B cell (primary cell): ENCODE data around the gene SHC3. TPM values are rescaled to one million over a fixed set of nuclear protein-coding genes. Genes with fewer than 3 reads are reported as not detected.

Experiments
- ATAC-seq: fragments of 200-7000 bp; cut with Tn5 transposase; one replicate; pipeline ENCODE4 v1.10.0; 2021; ENCODE audit warnings: low read depth, mild to moderate bottlenecking, moderate number of reproducible peaks, moderate library complexity
- CTCF ChIA-PET: fragments of 350-600 bp; sonication (Branson Sonifier 250); formaldehyde crosslinking; loops from one replicate; lab custom pipeline; 2021; ENCODE audit warnings: antibody characterized with exemption, inconsistent platforms; lab: Charles Lee
- POLR2A ChIA-PET: fragments of 350-600 bp; sonication (Branson Sonifier 250); formaldehyde crosslinking; loops from one replicate; lab custom pipeline; 2021; ENCODE audit warnings: antibody characterized with exemption; lab: Charles Lee
- DNase-seq: peaks from one replicate; pipeline ENCODE4 v3.0.0; 2013
- H2AFZ ChIP-seq: 2 replicates; pipeline ENCODE4 v1.6.1; 2012; ENCODE audit warnings: mild to moderate bottlenecking, low read depth, low read length; ENCODE audit not compliant: insufficient read depth, poor library complexity, severe bottlenecking
- H3K27ac ChIP-seq, 2 donors: 1 replicate in 1 of 2; 2 replicates in 1 of 2; pipeline ENCODE4 v1.5.1; 2012 to 2013; ENCODE audit warnings: low read length in 2 of 2, mild to moderate bottlenecking in 2 of 2, moderate library complexity in 1 of 2
- H3K27me3 ChIP-seq, 4 experiments: fragments of 200-600 bp in 1 of 4; sonication (generic) in 1 of 4; replicated peaks in 1 of 4; 1 replicate in 2 of 4; 2 replicates in 2 of 4; pipeline versions ENCODE4 v1.6.1 to v1.7.0; 2013 to 2016; ENCODE audit warnings: low read length in 3 of 4, mild to moderate bottlenecking in 2 of 4, mixed read lengths in 1 of 4, moderate library complexity in 1 of 4; ENCODE audit not compliant: insufficient read depth in 4 of 4, control insufficient read depth in 3 of 4; ENCODE audit errors: control extremely low read depth in 1 of 4
- H3K36me3 ChIP-seq, 2 experiments: replicated peaks in 1 of 2; 1 replicate in 1 of 2; 2 replicates in 1 of 2; pipeline versions ENCODE4 v1.6.1 to v1.7.1; 2013; ENCODE audit warnings: low read length in 1 of 2; ENCODE audit not compliant: insufficient read depth in 2 of 2, control insufficient read depth in 1 of 2; ENCODE audit errors: control extremely low read depth in 1 of 2, extremely low read depth in 1 of 2
- H3K4me1 ChIP-seq, 2 donors: fragments of 200-600 bp in 1 of 2; sonication (generic) in 1 of 2; 1 replicate in 1 of 2; 2 replicates in 1 of 2; pipeline versions ENCODE4 v1.5.1 to v1.6.1; 2013 to 2017; ENCODE audit warnings: low read length in 2 of 2; ENCODE audit not compliant: control insufficient read depth in 2 of 2, insufficient read depth in 2 of 2
- H3K4me2 ChIP-seq: replicated peaks from 2 replicates; pipeline ENCODE3; 2012; ENCODE audit warnings: mild to moderate bottlenecking, low read depth, low read length; ENCODE audit not compliant: poor library complexity, severe bottlenecking
- H3K4me3 ChIP-seq, 5 experiments: fragments of 200-600 bp in 1 of 5; sonication (generic) in 1 of 5; 1 replicate in 3 of 5; 2 replicates in 2 of 5; pipeline versions ENCODE4 v1.5.1 to v1.7.0; 2011 to 2016; ENCODE audit warnings: low read length in 4 of 5, mild to moderate bottlenecking in 4 of 5, low read depth in 2 of 5, control low read depth in 1 of 5, moderate library complexity in 1 of 5; ENCODE audit not compliant: insufficient read depth in 1 of 5; ENCODE audit errors: control extremely low read depth in 1 of 5, extremely low read depth in 1 of 5
- H3K79me2 ChIP-seq: fragments of 200-600 bp; sonication (generic); one replicate; pipeline ENCODE4 v1.6.0; 2016; ENCODE audit warnings: low read length; ENCODE audit not compliant: control insufficient read depth, insufficient read depth
- H3K9ac ChIP-seq: fragments of 200-600 bp; sonication (generic); 2 replicates; pipeline ENCODE4 v1.6.1; 2017; ENCODE audit warnings: mild to moderate bottlenecking, low read length, moderate library complexity
- H3K9me3 ChIP-seq, 3 donors: one replicate each; pipeline versions ENCODE4 v1.6.1 to v1.7.1; 2013; ENCODE audit warnings: low read length in 2 of 3; ENCODE audit not compliant: control insufficient read depth in 2 of 3, insufficient read depth in 1 of 3; ENCODE audit errors: control extremely low read depth in 1 of 3
- H4K20me1 ChIP-seq: 2 replicates; pipeline ENCODE4 v1.6.0; 2012; ENCODE audit warnings: mild to moderate bottlenecking, low read length; ENCODE audit not compliant: insufficient read depth, control insufficient read depth, poor library complexity, severe bottlenecking
- H3K27ac Mint-ChIP-seq: one replicate; pipeline ENCODE4 v1.8.0; 2021; ENCODE audit warnings: mixed read lengths
- H3K27me3 Mint-ChIP-seq: one replicate; pipeline ENCODE4 v1.8.0; 2021; ENCODE audit warnings: mixed read lengths
- H3K4me1 Mint-ChIP-seq: one replicate; pipeline ENCODE4 v1.8.0; 2021; ENCODE audit warnings: mixed read lengths
- H3K4me3 Mint-ChIP-seq: one replicate; pipeline ENCODE4 v1.8.0; 2021; ENCODE audit warnings: mixed read lengths
- H3K9me3 Mint-ChIP-seq: one replicate; pipeline ENCODE4 v1.8.0; 2022; ENCODE audit warnings: mixed read lengths; ENCODE audit not compliant: insufficient read depth
- EZH2 ChIP-seq: IDR thresholded peaks from 2 replicates; pipeline ENCODE4 v1.6.1; 2012; ENCODE audit warnings: borderline replicate concordance, low read depth, mild to moderate bottlenecking, moderate library complexity, low read length; ENCODE audit not compliant: insufficient read depth, poor library complexity, severe bottlenecking
- WGBS: methylation state at CpG from one replicate; pipeline ENCODE4 v1.1.5; 2013; ENCODE audit warnings: missing lambda C conversion rate; ENCODE audit not compliant: insufficient coverage; 5-methylcytosine and 5-hydroxymethylcytosine counted together
- intact Hi-C: fragments of 100-400 bp; cut with micrococcal nuclease; formaldehyde crosslinking; loops from one replicate; pipeline ENCODE4 v1.10.0; 2022
- polyA plus RNA-seq: library from polyadenylated mRNA; depleted of rRNA; stranded (reverse); fragments of >200 nt; gene quantifications from 2 replicates; pipeline ENCODE4 v1.2.3, GENCODE V29; 2012
- total RNA-seq, 2 donors: library from RNA; stranded (reverse); fragments of 120-200 nt in 1 of 2; gene quantifications; 1 replicate in 1 of 2; 2 replicates in 1 of 2; pipeline versions ENCODE4 v1.2.3 to v1.2.4, GENCODE V29; 2013 to 2022
- TF ChIP-seq, protein P1 (sequence below): fragments of 200-600 bp; IDR thresholded peaks from one replicate; pipeline ENCODE4 v1.8.0; 2022; ENCODE audit warnings: antibody characterized with exemption, mild to moderate bottlenecking

Gene SHC3
- total and polyA plus RNA-seq, 2 donors (not counting 1 experiment from before 2014, with no cell fraction given) = 0.03 TPM; not detected in 1

- H4K20me1 ChIP-seq = no peaks in the 10 kb centered on the region
- no peak overlapping the region for H3K4me2 ChIP-seq
- no peak overlapping the region for H3K4me3 Mint-ChIP-seq
- H3K36me3 ChIP-seq = no peaks in the 10 kb centered on the region
- H3K4me1 ChIP-seq = no peaks in the 10 kb centered on the region
- H3K27me3 Mint-ChIP-seq = peaks cover 14% of the 10 kb centered on the region
- no peak overlapping the region for H3K4me3 ChIP-seq
- ChIA-PET POLR2A (no interaction called here), CTCF (no interaction called here)
- H3K4me1 Mint-ChIP-seq = no peaks in the 10 kb centered on the region
- no peaks in the 10 kb centered on the region for H3K9me3 Mint-ChIP-seq
- H3K27me3 ChIP-seq = no peaks in the 10 kb centered on the region
- no peak overlapping the region for H3K9ac ChIP-seq
- H3K27ac ChIP-seq = no peak overlapping the region
- no peak for DNase-seq
- intact Hi-C loops = no loop called here
- H2AFZ ChIP-seq = no peak overlapping the region
- 93% methylated on average over 6 of the region's 8 CpGs for WGBS
- no peak for ATAC-seq
- no peaks in the 10 kb centered on the region for H3K79me2 ChIP-seq
- no peak for TF ChIP-seq EZH2
- TF ChIP-seq, protein P1, sequence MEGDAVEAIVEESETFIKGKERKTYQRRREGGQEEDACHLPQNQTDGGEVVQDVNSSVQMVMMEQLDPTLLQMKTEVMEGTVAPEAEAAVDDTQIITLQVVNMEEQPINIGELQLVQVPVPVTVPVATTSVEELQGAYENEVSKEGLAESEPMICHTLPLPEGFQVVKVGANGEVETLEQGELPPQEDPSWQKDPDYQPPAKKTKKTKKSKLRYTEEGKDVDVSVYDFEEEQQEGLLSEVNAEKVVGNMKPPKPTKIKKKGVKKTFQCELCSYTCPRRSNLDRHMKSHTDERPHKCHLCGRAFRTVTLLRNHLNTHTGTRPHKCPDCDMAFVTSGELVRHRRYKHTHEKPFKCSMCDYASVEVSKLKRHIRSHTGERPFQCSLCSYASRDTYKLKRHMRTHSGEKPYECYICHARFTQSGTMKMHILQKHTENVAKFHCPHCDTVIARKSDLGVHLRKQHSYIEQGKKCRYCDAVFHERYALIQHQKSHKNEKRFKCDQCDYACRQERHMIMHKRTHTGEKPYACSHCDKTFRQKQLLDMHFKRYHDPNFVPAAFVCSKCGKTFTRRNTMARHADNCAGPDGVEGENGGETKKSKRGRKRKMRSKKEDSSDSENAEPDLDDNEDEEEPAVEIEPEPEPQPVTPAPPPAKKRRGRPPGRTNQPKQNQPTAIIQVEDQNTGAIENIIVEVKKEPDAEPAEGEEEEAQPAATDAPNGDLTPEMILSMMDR = no peak
- no peak overlapping the region for H3K27ac Mint-ChIP-seq
- no peaks in the 10 kb centered on the region for H3K9me3 ChIP-seq
Measured at GRCh38 chr9:88965473-88965872, 213.1 kb downstream of the SHC3 start.

DNA sequence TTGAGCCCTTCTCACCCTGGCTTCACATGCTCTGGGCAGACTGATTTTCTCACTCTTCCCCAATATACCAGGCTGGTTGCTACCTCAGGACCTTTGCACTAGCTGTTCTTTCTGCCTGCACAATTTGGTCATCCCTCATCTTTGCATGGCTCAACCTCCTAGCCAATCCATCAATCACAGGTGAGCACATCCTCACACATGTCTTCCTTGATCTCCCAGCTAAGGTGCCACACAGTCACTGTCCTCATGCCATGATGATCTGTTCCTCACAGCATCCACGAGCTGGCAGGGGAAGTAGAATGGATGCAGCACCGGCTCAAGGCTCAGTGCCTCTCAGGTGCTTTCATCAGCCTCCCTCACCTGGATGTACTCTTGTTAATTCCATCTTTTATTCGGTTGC lies 218.0 kb downstream of the SHC3 start:
- TF ChIP-seq EZH2 = no peak
- TF ChIP-seq, protein P1 = no peak
- POLR2A ChIA-PET = no interaction called here
- H3K4me1 Mint-ChIP-seq = no peaks in the 10 kb centered on the region
- no peaks in the 10 kb centered on the region for H3K4me1 ChIP-seq
- no peak for ATAC-seq
- H3K4me2 ChIP-seq = no peak overlapping the region
- no peak overlapping the region for H3K9ac ChIP-seq
- H3K27me3 ChIP-seq = peaks cover 0 to 11% (median 5%) of the 10 kb centered on the region in 4 experiments
- WGBS = 63% methylated on average over 2 of the region's 3 CpGs
- no peak overlapping the region for H3K4me3 ChIP-seq
- H3K36me3 ChIP-seq = no peaks in the 10 kb centered on the region
- no peak overlapping the region for H2AFZ ChIP-seq
- peaks cover 20% of the 10 kb centered on the region for H3K27me3 Mint-ChIP-seq
- no peaks in the 10 kb centered on the region for H3K9me3 Mint-ChIP-seq
- no peak overlapping the region for H3K27ac Mint-ChIP-seq
- no peak overlapping the region for H3K27ac ChIP-seq
- no peak for DNase-seq
- no peaks in the 10 kb centered on the region for H3K9me3 ChIP-seq
- intact Hi-C loops = no loop called here
- H4K20me1 ChIP-seq = no peaks in the 10 kb centered on the region
- H3K79me2 ChIP-seq = no peaks in the 10 kb centered on the region
- CTCF ChIA-PET = no interaction called here
- H3K4me3 Mint-ChIP-seq = no peak overlapping the region
